HCT116 (cell line): ENCODE results near the gene BCAP31. TPM values are rescaled to one million over a fixed set of nuclear protein-coding genes. Genes with fewer than 3 reads are reported as not detected.

ENCODE experiments used
- ATAC-seq: fragments of 200-7000 bp; cut with Tn5 transposase; 2 replicates; pipeline ENCODE4 v1.9.1; 2020; ENCODE audit warnings: mild to moderate bottlenecking, moderate library complexity
- BruUV-seq: library from RNA; stranded (reverse); fragments of 400-500 nt; replicated peaks from 2 replicates; lab custom pipeline; 2021; lab: Mats Ljungman, UMichigan
- CTCF ChIA-PET: fragments of 300-600 bp; sonication (Branson Sonifier 250); formaldehyde crosslinking; loops from one replicate; lab custom pipeline; 2021; ENCODE audit warnings: antibody characterized with exemption; lab: Charles Lee
- POLR2A ChIA-PET: fragments of 300-600, 350-600 bp; sonication (Branson Sonifier 250); formaldehyde crosslinking; loops from one replicate; lab custom pipeline; 2021; ENCODE audit warnings: antibody characterized with exemption; lab: Charles Lee
- RAD21 ChIA-PET, 2 experiments: fragments of 300-600 bp; sonication (Branson Sonifier 250); formaldehyde crosslinking; loops; one replicate each; lab custom pipeline; 2023; ENCODE audit warnings: low total read pairs in 2 of 2; ENCODE audit not compliant: uncharacterized antibody in 2 of 2, unreplicated experiment in 2 of 2, low non-redundant PET in 1 of 2; lab: Charles Lee
- DNase-seq: peaks from one replicate; pipeline ENCODE4 v3.0.0-alpha.2; 2010; ENCODE audit warnings: low read depth, low spot score
- H2AFZ ChIP-seq: fragments of 200-600 bp; shearing (Covaris generic), sonication (generic); 2 replicates; pipeline ENCODE4 v1.6.1; 2017; ENCODE audit warnings: low read depth, mixed run types, mixed read lengths, antibody characterized with exemption, low read length; ENCODE audit not compliant: poor library complexity, severe bottlenecking
- H3K27ac ChIP-seq: 2 replicates; pipeline ENCODE4 v1.5.1; 2012; ENCODE audit warnings: low read depth, low read length
- H3K27me3 ChIP-seq: fragments of 200-600 bp; sonication (generic); 2 replicates; pipeline ENCODE4 v1.6.1; 2016; ENCODE audit warnings: mixed run types, low read length, mixed read lengths; ENCODE audit not compliant: insufficient read depth
- H3K36me3 ChIP-seq, 2 experiments: fragments of 200-500 bp in 1 of 2; fragments of 200-600 bp in 1 of 2; sonication (Bioruptor generic) in 1 of 2; sonication (generic) in 1 of 2; 2 replicates each; pipeline versions ENCODE4 v1.5.1 to v1.6.1; 2014 to 2016; ENCODE audit warnings: low read length in 2 of 2, inconsistent platforms in 1 of 2, mixed read lengths in 1 of 2, mixed run types in 1 of 2; ENCODE audit not compliant: insufficient read depth in 2 of 2, control insufficient read depth in 1 of 2
- H3K4me1 ChIP-seq, 2 experiments: fragments of 200-600 bp in 1 of 2; sonication (generic) in 1 of 2; 2 replicates each; pipeline versions ENCODE4 v1.5.1 to v1.6.1; 2012 to 2017; ENCODE audit warnings: low read length in 2 of 2, inconsistent platforms in 1 of 2, mild to moderate bottlenecking in 1 of 2, mixed read lengths in 1 of 2, mixed run types in 1 of 2, moderate library complexity in 1 of 2; ENCODE audit not compliant: insufficient read depth in 2 of 2, control insufficient read depth in 1 of 2
- H3K4me2 ChIP-seq: fragments of 200-600 bp; sonication (generic); 2 replicates; pipeline ENCODE4 v1.6.1; 2017; ENCODE audit warnings: mixed run types, low read length, mixed read lengths
- H3K4me3 ChIP-seq, 2 experiments: fragments of 200-600 bp in 1 of 2; sonication (generic) in 1 of 2; replicated peaks in 1 of 2; 2 replicates each; pipeline ENCODE4 v1.5.1; 2011 to 2016; ENCODE audit warnings: low read length in 2 of 2, control low read depth in 1 of 2, low read depth in 1 of 2, mild to moderate bottlenecking in 1 of 2, mixed read lengths in 1 of 2, mixed run types in 1 of 2
- H3K79me2 ChIP-seq: fragments of 200-600 bp; sonication (generic); 2 replicates; pipeline ENCODE4 v1.6.1; 2017; ENCODE audit warnings: mild to moderate bottlenecking, mixed run types, low read length, moderate library complexity, mixed read lengths; ENCODE audit not compliant: insufficient read depth
- H3K9ac ChIP-seq: fragments of 200-600 bp; sonication (generic); 2 replicates; pipeline ENCODE4 v1.6.1; 2016; ENCODE audit warnings: low read length, mixed read lengths
- H3K9me2 ChIP-seq: fragments of 200-600 bp; sonication (generic), shearing (Covaris generic); 2 replicates; pipeline ENCODE4 v1.6.1; 2017; ENCODE audit warnings: mixed run types, mild to moderate bottlenecking, moderate library complexity; ENCODE audit not compliant: insufficient read depth
- H3K9me3 ChIP-seq, 2 experiments: fragments of 200-500 bp in 1 of 2; fragments of 200-600 bp in 1 of 2; sonication (Bioruptor generic) in 1 of 2; sonication (generic) in 1 of 2; 2 replicates each; pipeline ENCODE4 v1.6.1; 2014 to 2017; ENCODE audit warnings: low read length in 2 of 2, mixed read lengths in 2 of 2, inconsistent platforms in 1 of 2, low read depth in 1 of 2, mild to moderate bottlenecking in 1 of 2, mixed run types in 1 of 2, moderate library complexity in 1 of 2; ENCODE audit not compliant: control insufficient read depth in 1 of 2, insufficient read depth in 1 of 2
- H4K20me1 ChIP-seq: fragments of 200-600 bp; sonication (generic), shearing (Covaris generic); 2 replicates; pipeline ENCODE4 v1.6.1; 2017; ENCODE audit warnings: mixed run types, mild to moderate bottlenecking, moderate library complexity; ENCODE audit not compliant: insufficient read depth
- ATF3 ChIP-seq: IDR thresholded peaks from 2 replicates; pipeline ENCODE4 v1.6.1; 2012
- CBX3 ChIP-seq: IDR thresholded peaks from 2 replicates; pipeline ENCODE4 v1.6.1; 2012; ENCODE audit warnings: low read depth
- CEBPB ChIP-seq: IDR thresholded peaks from 2 replicates; pipeline ENCODE4 v1.6.1; 2012; ENCODE audit warnings: low read depth
- ELF1 ChIP-seq: IDR thresholded peaks from 2 replicates; pipeline ENCODE4 v1.6.1; 2012; ENCODE audit warnings: low read depth, borderline replicate concordance
- EZH2 ChIP-seq: fragments of 200-600 bp; sonication (generic); IDR thresholded peaks from 2 replicates; pipeline ENCODE4 v1.6.1; 2017; ENCODE audit warnings: antibody characterized with exemption, mixed run types
- EZH2phosphoT487 ChIP-seq: fragments of 200-600 bp; IDR thresholded peaks from 2 replicates; pipeline ENCODE4 v1.6.1; 2018; ENCODE audit warnings: antibody characterized with exemption, borderline replicate concordance
- FOSL1 ChIP-seq: IDR thresholded peaks from 2 replicates; pipeline ENCODE4 v1.6.1; 2012; ENCODE audit warnings: low read depth
- JUND ChIP-seq: IDR thresholded peaks from 2 replicates; pipeline ENCODE4 v1.6.1; 2012
- MAX ChIP-seq: IDR thresholded peaks from 2 replicates; pipeline ENCODE4 v1.6.1; 2012
- POLR2A ChIP-seq: IDR thresholded peaks from 2 replicates; pipeline ENCODE4 v1.7.0; 2011; ENCODE audit warnings: borderline replicate concordance; ENCODE audit not compliant: insufficient read depth, insufficient read length; ENCODE audit errors: extremely low read depth
- POLR2AphosphoS5 ChIP-seq: IDR thresholded peaks from 2 replicates; pipeline ENCODE4 v1.6.1; 2011; ENCODE audit warnings: mild to moderate bottlenecking, low read depth, low read length, moderate library complexity
- RAD21 ChIP-seq: IDR thresholded peaks from 2 replicates; pipeline ENCODE4 v1.6.1; 2012; ENCODE audit warnings: low read depth, mild to moderate bottlenecking
- REST ChIP-seq: IDR thresholded peaks from 2 replicates; pipeline ENCODE4 v1.6.1; 2012; ENCODE audit warnings: low read depth
- SIN3A ChIP-seq: IDR thresholded peaks from 2 replicates; pipeline ENCODE4 v1.6.1; 2012; ENCODE audit warnings: low read depth
- SP1 ChIP-seq: IDR thresholded peaks from 2 replicates; pipeline ENCODE4 v1.6.1; 2012; ENCODE audit warnings: low read depth
- YY1 ChIP-seq: IDR thresholded peaks from 2 replicates; pipeline ENCODE4 v1.6.1; 2011; ENCODE audit warnings: low read length, low read depth, moderate library complexity, mild to moderate bottlenecking; ENCODE audit not compliant: insufficient replicate concordance; ENCODE audit errors: extremely low read depth
- ZBTB33 ChIP-seq: IDR thresholded peaks from 2 replicates; pipeline ENCODE4 v1.6.1; 2011; ENCODE audit warnings: mild to moderate bottlenecking, low read length, moderate library complexity; ENCODE audit not compliant: insufficient replicate concordance; ENCODE audit errors: extremely low read depth
- ZFX ChIP-seq: fragments of 450-650 bp; IDR thresholded peaks from 2 replicates; pipeline ENCODE4 v1.6.1; 2017
- ZNF274 ChIP-seq: fragments of 200-500 bp; sonication (Bioruptor generic); IDR thresholded peaks from 2 replicates; pipeline ENCODE4 v1.6.1; 2014; ENCODE audit warnings: mild to moderate bottlenecking, low read depth, low read length, inconsistent platforms
- intact Hi-C: fragments of 100-400 bp; cut with micrococcal nuclease; formaldehyde crosslinking; loops from 2 replicates; pipeline ENCODE4 v1.10.0; 2022
- total RNA-seq: library from RNA; stranded (reverse); gene quantifications from one replicate; pipeline ENCODE4 v1.2.1, GENCODE V29; 2021; ENCODE audit not compliant: unreplicated experiment

BCAP31 gene
- total RNA-seq, 1 experiment from 2014 or later = 185 TPM

- H4K20me1 ChIP-seq = no peaks in the 10 kb centered on the region
- intact Hi-C loops = no loop called here
- H3K79me2 ChIP-seq = peaks cover 59% of the 10 kb centered on the region
- H3K27ac ChIP-seq = no peak overlapping the region
- DNase-seq = no peak
- no peak overlapping the region for H3K4me3 ChIP-seq
- H3K27me3 ChIP-seq = no peaks in the 10 kb centered on the region
- no peak overlapping the region for H2AFZ ChIP-seq
- RAD21 ChIA-PET = no interaction called here
- peaks cover 25 to 33% of the 10 kb centered on the region in 2 experiments; a peak in 3 of 4 replicates for H3K36me3 ChIP-seq
- TF ChIP-seq EZH2phosphoT487 (no peak), CEBPB (no peak), ELF1 (no peak), POLR2A (no peak), SIN3A (no peak), ZFX (no peak), REST (no peak), POLR2AphosphoS5 (no peak), FOSL1 (no peak), JUND (no peak), ATF3 (no peak), YY1 (no peak), ZBTB33 (no peak), MAX (no peak), EZH2 (no peak), SP1 (no peak), CBX3 (no peak), RAD21 (no peak), ZNF274 (no peak)
- TF ChIP-seq, all 23 proteins: peak for 0
- Histone ChIP-seq H3K4me1 (peaks cover 7 to 10% of the 10 kb centered on the region in 2 experiments; a peak in 1 of 4 replicates), H3K9me2 (no peaks in the 10 kb centered on the region), H3K9me3 (no peaks in the 10 kb centered on the region), H3K4me2 (no peak overlapping the region), H3K9ac (no peak overlapping the region)
- no peak for ATAC-seq
- no TSS peak for BruUV-seq
- ChIA-PET CTCF (no interaction called here), POLR2A (no interaction called here)
Measured at GRCh38 chrX:153719238-153719637, 4.9 kb downstream of the BCAP31 start.
